Large intestine (tissue), 3 donors: ENCODE results near the gene CCDC78. TPM values are rescaled to one million over a fixed set of nuclear protein-coding genes. Genes with fewer than 3 reads are reported as not detected.
A peak's percentile ranks its signal among the peaks of the same experiment; 100 is the strongest.
"Not testable (repeated sequence)": the region's sequence is repeated elsewhere in the genome, so short reads cannot be mapped to it uniquely, and the experiment has no call there.

Experiments used
- DNase-seq, 2 donors: peaks; one replicate each; pipeline versions ENCODE4 v3.0.0 to v3.0.0-alpha.2; 2013
- H3K27ac ChIP-seq: one replicate; pipeline ENCODE4 v1.5.1; 2013; ENCODE audit warnings: low read length
- H3K27me3 ChIP-seq: 2 replicates; pipeline ENCODE4 v1.6.1; 2013; ENCODE audit warnings: low read length; ENCODE audit not compliant: control insufficient read depth, insufficient read depth
- H3K36me3 ChIP-seq: 2 replicates; pipeline ENCODE4 v1.6.1; 2013; ENCODE audit warnings: low read length; ENCODE audit not compliant: control insufficient read depth, insufficient read depth
- H3K4me1 ChIP-seq: one replicate; pipeline ENCODE4 v1.6.1; 2013; ENCODE audit warnings: low read length; ENCODE audit not compliant: control insufficient read depth, insufficient read depth
- H3K4me3 ChIP-seq: one replicate; pipeline ENCODE4 v1.5.1; 2013; ENCODE audit warnings: low read length
- H3K9me3 ChIP-seq: one replicate; pipeline ENCODE4 v1.6.1; 2013; ENCODE audit warnings: mild to moderate bottlenecking, low read depth, low read length, moderate library complexity; ENCODE audit not compliant: control insufficient read depth
- WGBS: methylation state at CpG from one replicate; pipeline ENCODE4 v1.1.5; 2013; ENCODE audit warnings: low lambda C conversion rate; ENCODE audit not compliant: insufficient coverage; 5-methylcytosine and 5-hydroxymethylcytosine counted together
- polyA plus RNA-seq: library from polyadenylated mRNA; unstranded; fragments of 120-200 nt; gene quantifications from one replicate; pipeline ENCODE4 v1.2.1, GENCODE V29; 2013

Gene CCDC78
- polyA plus RNA-seq, 1 donor = 1.9 TPM

GRCh38 chr16:747978-748746 is 21.9 kb upstream of the CCDC78 start:
- H3K36me3 ChIP-seq = no peaks in the 10 kb centered on the region
- no CpG with 5 or more reads among the region's 39 CpGs for WGBS
- no peak for DNase-seq
- peaks cover 13% of the 10 kb centered on the region for H3K27me3 ChIP-seq
- H3K4me1 ChIP-seq = no peaks in the 10 kb centered on the region
- H3K27ac ChIP-seq = no peak overlapping the region
- no peak overlapping the region for H3K4me3 ChIP-seq
- H3K9me3 ChIP-seq = no peaks in the 10 kb centered on the region

- WGBS = no CpG with 5 or more reads among the region's 13 CpGs
- Histone ChIP-seq H3K4me3 (no peak overlapping the region), H3K27me3 (peaks cover 9% of the 10 kb centered on the region), H3K4me1 (no peaks in the 10 kb centered on the region), H3K9me3 (no peaks in the 10 kb centered on the region), H3K36me3 (no peaks in the 10 kb centered on the region), H3K27ac (no peak overlapping the region)
- DNase-seq = no peak
Measured at GRCh38 chr16:746637-747036, 20.4 kb upstream of the CCDC78 start.

- peak in 1 of 2 donors; percentile 38 for DNase-seq
- Histone ChIP-seq H3K27ac (no peak overlapping the region), H3K4me3 (no peak overlapping the region), H3K36me3 (no peaks in the 10 kb centered on the region), H3K27me3 (no peaks in the 10 kb centered on the region), H3K4me1 (no peaks in the 10 kb centered on the region), H3K9me3 (no peaks in the 10 kb centered on the region)
- WGBS = no CpG with 5 or more reads among the region's 14 CpGs
Measured at GRCh38 chr16:745739-746138, 19.5 kb upstream of the CCDC78 start.

GRCh38 chr16:743794-744500 is 17.7 kb upstream of the CCDC78 start:
- WGBS = no CpG with 5 or more reads among the region's 21 CpGs
- no peak overlapping the region for H3K4me3 ChIP-seq
- H3K9me3 ChIP-seq = no peaks in the 10 kb centered on the region
- no peak for DNase-seq
- peaks cover 10% of the 10 kb centered on the region for H3K4me1 ChIP-seq
- no peak overlapping the region for H3K27ac ChIP-seq
- peaks cover 2% of the 10 kb centered on the region for H3K36me3 ChIP-seq
- no peaks in the 10 kb centered on the region for H3K27me3 ChIP-seq

- not testable (repeated sequence) for H3K27me3 ChIP-seq, H3K9me3 ChIP-seq, H3K36me3 ChIP-seq, DNase-seq, H3K4me3 ChIP-seq, H3K27ac ChIP-seq
- H3K4me1 ChIP-seq = peaks cover 10% of the 10 kb centered on the region
- 59% methylated on average over 2 of the region's 14 CpGs for WGBS
Measured at GRCh38 chr16:742894-743293, 16.7 kb upstream of the CCDC78 start.

GRCh38 chr16:741986-742629 is 15.9 kb upstream of the CCDC78 start:
- no peaks in the 10 kb centered on the region for H3K9me3 ChIP-seq
- H3K27me3 ChIP-seq = no peaks in the 10 kb centered on the region
- no peak overlapping the region for H3K4me3 ChIP-seq
- peaks cover 10% of the 10 kb centered on the region for H3K4me1 ChIP-seq
- H3K36me3 ChIP-seq = peaks cover 12% of the 10 kb centered on the region
- 100% methylated on average over 4 of the region's 15 CpGs for WGBS
- no peak for DNase-seq
- no peak overlapping the region for H3K27ac ChIP-seq

- WGBS = no CpG with 5 or more reads among the region's 79 CpGs
- peaks cover 23% of the 10 kb centered on the region for H3K36me3 ChIP-seq
- H3K27ac ChIP-seq = peak within 1 kb of the TSS; percentile 83
- H3K4me1 ChIP-seq = peaks cover 10% of the 10 kb centered on the region
- H3K9me3 ChIP-seq = no peaks in the 10 kb centered on the region
- H3K27me3 ChIP-seq = no peaks in the 10 kb centered on the region
- DNase-seq = peak; percentile 89 to 95
- peak within 1 kb of the TSS; percentile 99 for H3K4me3 ChIP-seq
Measured at GRCh38 chr16:740764-741505, 14.7 kb upstream of the CCDC78 start, which contains the start of gene CIAO3. CIAO3 (minus strand) TSS chr16:740997; CDS start chr16:740985, 12 bp downstream.

- no CpG with 5 or more reads among the region's 22 CpGs for WGBS
- peak overlapping the region; percentile 99 for H3K4me3 ChIP-seq
- DNase-seq = no peak
Measured at GRCh38 chr16:740459-740763, 14.2 kb upstream of the CCDC78 start.

GRCh38 chr16:739560-740458 is 13.6 kb upstream of the CCDC78 start:
- peak in 1 of 2 donors; percentile 60 for DNase-seq
- Histone ChIP-seq H3K27ac (peak overlapping the region; percentile 66), H3K4me1 (peaks cover 10% of the 10 kb centered on the region)

More at GRCh38 chr16:740459-740763, 14.2 kb upstream of the CCDC78 start:
- no peaks in the 10 kb centered on the region for H3K27me3 ChIP-seq
- peak overlapping the region; percentile 66 for H3K27ac ChIP-seq
- H3K36me3 ChIP-seq = peaks cover 27% of the 10 kb centered on the region
- H3K4me1 ChIP-seq = peaks cover 10% of the 10 kb centered on the region
- H3K9me3 ChIP-seq = no peaks in the 10 kb centered on the region

More at GRCh38 chr16:739560-740458, 13.6 kb upstream of the CCDC78 start:
- Histone ChIP-seq H3K4me3 (peak overlapping the region; percentile 99), H3K9me3 (no peaks in the 10 kb centered on the region), H3K27me3 (no peaks in the 10 kb centered on the region), H3K36me3 (peaks cover 33% of the 10 kb centered on the region)
- no CpG with 5 or more reads among the region's 38 CpGs for WGBS
